ENCODE results near the gene SHPK.

The SHPK gene

DNA sequence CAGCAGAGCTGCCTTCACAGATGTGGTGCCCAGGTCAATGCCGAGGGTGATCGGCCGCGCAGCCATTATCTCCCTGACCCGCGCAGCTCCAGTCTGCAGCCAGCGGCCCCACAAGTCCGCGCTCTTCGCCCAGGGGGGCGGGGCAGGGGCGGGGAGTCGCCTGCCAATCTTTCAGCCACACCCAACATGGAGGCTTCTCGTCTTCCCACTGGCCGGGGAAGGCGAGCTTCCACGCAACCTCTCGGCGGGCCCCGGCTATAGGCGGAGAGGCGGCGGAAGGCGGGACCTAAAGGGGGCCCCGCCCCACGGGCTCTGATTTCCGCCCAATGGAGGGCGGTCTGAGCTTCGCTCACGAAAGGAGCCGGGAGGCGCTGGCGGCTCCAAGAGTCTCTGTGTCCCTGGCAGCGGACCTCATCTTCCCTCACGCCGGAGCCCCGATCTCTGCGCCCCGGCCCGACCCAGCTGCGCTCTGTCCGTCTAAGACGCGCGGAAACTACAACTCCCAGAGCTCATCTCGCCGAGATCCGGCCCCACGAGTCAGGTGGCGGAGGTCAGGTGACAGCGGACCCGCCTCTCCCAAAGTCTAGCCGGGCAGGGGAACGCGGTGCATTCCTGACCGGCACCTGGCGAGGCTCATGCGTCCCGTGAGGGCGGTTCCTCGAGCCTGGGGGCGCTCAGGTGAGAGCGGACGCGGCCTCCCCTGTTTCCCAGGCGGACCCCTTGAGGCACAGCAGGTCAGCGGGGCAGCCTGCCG lies at the start of gene SHPK, which contains the start of gene CTNS:
Gene SHPK (minus strand): TSS at position 97 of the 754 bp plus-strand sequence. CDS start 31 bp downstream, at position 66.
Gene CTNS (plus strand): TSS at position 607 of the 754 bp plus-strand sequence. CDS start 3,447 bp downstream, outside the sequence.
- peak; percentile 85 to 88 for DNase-seq (ENCODE audit: low read depth in 2 of 2)

DNA sequence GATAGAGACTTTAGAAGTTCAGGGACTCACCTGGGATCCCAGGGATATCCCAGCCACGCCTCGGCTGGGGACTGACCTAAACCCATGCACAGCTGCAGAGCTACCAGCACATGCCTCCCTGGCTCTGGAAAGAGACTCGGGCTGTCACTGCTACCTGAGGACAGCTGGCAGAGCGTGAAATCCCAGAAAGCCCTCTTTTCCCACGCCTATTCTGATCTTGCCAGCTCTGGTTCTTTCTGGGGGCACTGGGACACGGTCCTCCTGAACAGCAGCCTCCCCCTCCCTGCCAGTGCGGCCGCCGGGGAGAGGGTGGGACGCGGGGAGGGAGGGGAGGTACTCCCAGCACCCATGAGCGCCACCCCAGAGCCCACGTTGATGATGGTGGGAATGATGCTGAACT lies 49.1 kb upstream of the SHPK start:
- DNase-seq (ENCODE audit: low read depth in 2 of 2): no peak

- DNase-seq (ENCODE audit: low read depth in 2 of 2): no peak
Observed at GRCh38 chr17:3683054-3683511, 47.0 kb upstream of the SHPK start.

DNA sequence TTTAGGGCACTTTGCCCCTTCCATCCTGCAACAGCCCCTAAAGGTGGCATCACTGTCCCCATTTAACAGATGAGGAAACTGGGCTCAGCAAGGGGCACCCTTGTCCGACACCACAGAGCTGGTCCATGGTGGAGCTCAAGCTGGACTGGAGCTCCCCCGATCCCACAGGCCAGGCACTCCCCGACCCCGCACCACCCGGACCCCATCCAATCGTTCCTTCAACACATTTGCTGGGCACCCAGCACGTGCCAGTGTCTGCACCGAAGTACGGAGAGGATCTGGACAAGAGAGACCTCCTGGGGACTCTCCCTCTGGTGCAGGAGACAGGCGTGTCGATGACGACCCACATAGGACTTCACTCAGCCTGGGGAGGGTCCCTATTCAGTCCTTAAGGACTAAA lies 46.0 kb upstream of the SHPK start:
- no peak for DNase-seq (ENCODE audit: low read depth in 2 of 2)

- no peak for DNase-seq (ENCODE audit: low read depth in 2 of 2)
Observed at GRCh38 chr17:3681565-3681964, 45.5 kb upstream of the SHPK start.

- no peak for DNase-seq (ENCODE audit: low read depth in 2 of 2)
Observed at GRCh38 chr17:3681057-3681456, 45.0 kb upstream of the SHPK start.

GRCh38 chr17:3679531-3680126 lies 43.6 kb upstream of the SHPK start:
- no peak for DNase-seq (ENCODE audit: low read depth in 2 of 2)

GRCh38 chr17:3678821-3679530 lies 42.9 kb upstream of the SHPK start:
- DNase-seq (ENCODE audit: low read depth in 2 of 2): no peak

DNA sequence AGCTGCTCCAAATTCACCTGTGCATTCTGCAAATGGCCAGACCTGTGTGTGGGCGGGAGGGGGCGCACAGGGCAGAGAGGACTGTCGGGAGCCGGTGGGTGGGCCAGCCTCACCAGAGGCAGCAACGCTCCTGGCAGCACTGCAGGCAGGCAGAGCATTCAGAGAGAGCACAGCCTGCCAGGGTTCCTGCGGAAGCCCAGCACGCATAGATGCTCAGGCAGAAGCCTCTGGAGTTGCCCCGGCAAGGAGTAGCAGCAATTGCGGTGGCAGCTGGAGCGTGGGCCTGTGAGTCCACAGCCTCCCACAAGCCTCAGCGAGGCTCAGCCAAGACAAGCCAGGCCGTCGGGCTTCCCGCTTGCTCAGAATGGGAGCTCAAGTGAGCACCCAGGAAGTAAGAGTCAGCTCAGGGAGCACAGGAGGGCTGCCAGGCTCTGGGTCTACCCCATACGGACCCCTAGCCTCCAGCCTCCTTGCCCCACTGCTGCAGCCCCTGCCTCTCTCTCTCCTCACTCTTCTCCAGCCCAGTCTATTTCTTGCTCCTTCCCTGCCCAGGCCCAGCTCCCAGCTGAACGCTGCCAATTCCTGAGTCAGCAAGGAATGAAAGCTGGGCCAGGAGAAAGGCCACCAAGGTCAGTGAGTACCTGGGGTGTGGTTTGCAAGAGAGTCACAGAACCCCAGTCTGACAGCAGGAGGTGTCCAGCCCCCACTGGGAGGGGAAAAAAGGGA lies 42.2 kb upstream of the SHPK start:
- no peak for DNase-seq (ENCODE audit: low read depth in 2 of 2)

GRCh38 chr17:3675886-3676285 lies 39.8 kb upstream of the SHPK start:
- DNase-seq (ENCODE audit: low read depth in 2 of 2): no peak

DNA sequence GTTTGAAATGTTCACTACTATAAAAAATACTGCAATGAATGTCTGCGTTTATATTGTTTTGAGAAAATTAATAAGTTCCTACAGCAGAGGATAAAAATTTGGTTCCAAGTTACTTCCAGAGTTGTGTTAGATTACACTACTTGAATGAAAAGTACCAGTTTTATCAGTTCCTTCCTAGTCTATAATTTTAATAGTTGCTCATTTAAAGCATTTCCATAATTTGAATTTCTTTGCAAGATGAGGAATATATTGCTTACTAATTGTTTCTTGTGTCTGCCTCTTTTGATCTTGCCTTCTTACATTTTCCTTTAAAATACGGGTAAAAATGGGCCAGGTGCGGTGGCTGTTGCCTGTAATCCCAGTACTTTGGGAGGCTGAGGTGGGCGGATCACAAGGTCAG lies 36.5 kb upstream of the SHPK start:
- DNase-seq (ENCODE audit: low read depth in 2 of 2): no peak

DNA sequence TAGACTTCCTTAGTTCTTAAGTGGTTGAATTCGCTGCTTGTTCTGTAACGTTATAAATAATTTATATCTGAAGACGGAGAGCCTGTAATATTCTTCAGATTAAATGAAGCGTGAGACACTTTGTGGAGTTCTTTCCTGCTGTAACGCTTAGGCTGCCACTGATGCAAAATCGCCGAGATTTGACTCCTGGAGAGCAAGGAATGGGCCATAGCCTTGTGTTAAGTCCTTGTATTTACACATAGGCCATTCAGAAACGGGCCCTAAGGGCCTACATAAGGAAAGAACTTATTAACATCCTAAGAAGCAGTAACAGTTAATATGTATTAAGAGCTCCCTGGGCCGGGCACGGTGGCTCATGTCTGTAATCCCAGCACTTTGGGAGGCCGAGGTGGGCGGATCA lies 33.5 kb upstream of the SHPK start:
- no peak for DNase-seq (ENCODE audit: low read depth in 2 of 2)

DNA sequence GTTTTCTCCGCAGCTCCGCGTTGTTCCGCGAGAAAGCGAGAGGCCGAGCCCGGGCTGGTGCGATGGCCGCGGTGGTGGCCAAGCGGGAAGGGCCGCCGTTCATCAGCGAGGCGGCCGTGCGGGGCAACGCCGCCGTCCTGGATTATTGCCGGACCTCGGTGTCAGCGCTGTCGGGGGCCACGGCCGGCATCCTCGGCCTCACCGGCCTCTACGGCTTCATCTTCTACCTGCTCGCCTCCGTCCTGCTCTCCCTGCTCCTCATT lies 33.0 kb upstream of the SHPK start:
- no peak for DNase-seq (ENCODE audit: low read depth in 2 of 2)

- DNase-seq (ENCODE audit: low read depth in 2 of 2): peak; percentile 99 to 100
Observed at GRCh38 chr17:3668279-3669084, 32.4 kb upstream of the SHPK start, which contains the start of the genes EMC6 and TAX1BP3. Gene EMC6 (plus strand): TSS chr17:3668812. CDS start chr17:3669147, 335 bp downstream. Gene TAX1BP3 (minus strand): TSS chr17:3668578. CDS start chr17:3668526, 52 bp downstream.

DNA sequence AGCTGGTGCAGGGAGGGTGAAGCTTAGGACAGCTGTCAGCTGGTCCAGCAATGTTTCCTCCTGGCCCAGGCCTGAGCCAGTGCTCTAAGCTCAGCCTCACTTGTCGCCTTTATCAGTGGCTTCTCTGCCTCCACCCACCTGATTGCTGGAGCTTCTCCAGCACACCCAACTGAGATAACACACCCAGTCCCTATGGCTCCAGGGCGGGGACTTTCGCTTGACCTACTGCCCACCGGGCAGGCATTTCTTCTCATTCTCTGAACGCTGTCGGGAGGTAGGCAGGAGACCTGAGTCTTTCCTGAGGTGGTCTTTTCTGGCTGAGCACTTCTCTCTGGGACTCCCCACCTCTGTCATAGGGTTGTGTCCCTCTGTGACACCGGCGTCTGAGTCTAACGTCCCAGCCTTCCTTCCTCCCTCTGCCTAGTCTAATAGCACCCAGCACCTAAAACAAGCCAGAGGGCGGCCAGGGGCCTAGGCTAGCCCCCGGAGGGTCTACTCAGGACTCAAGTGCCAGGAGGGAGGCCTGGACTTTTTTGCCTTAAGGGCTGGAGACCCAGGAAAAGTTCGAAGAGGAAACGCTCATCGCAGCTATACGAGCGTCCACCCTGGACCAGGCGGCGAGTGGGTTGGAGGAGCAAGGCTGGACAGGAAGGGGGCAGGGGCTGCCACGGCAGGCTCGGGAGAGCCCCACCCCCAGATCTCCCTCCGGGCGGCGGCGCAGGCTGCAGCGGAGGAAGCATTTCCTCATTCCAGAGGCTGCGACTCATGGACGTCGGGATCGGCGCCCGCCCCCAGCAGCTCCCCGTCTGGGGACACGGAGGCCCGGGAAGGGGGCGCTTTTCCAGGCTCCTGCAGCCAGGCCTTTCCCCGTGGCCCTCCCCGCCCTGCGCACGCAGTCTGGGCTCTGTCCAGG lies 31.6 kb upstream of the SHPK start:
- no peak for DNase-seq (ENCODE audit: low read depth in 2 of 2)

DNA sequence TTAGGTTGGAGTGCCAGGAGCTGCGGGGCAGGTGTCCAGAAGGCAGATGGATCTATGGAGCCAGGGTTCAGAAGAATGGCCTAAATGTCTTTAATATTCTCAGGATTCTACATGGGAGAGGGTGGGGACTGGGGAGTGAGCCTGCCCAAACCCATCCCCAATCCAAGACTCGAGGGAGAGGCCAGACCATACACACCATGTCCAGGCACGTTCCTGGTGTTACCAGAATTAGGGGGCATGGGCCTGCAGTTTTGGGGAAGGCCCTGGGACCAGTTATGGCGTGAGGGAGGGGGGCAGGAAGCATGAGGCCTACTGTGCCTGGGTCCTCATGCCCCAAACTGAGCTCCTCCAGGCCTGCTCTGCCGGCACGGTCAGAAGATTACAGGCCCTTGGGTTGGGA lies 30.5 kb upstream of the SHPK start:
- no peak for DNase-seq (ENCODE audit: low read depth in 2 of 2)

DNA sequence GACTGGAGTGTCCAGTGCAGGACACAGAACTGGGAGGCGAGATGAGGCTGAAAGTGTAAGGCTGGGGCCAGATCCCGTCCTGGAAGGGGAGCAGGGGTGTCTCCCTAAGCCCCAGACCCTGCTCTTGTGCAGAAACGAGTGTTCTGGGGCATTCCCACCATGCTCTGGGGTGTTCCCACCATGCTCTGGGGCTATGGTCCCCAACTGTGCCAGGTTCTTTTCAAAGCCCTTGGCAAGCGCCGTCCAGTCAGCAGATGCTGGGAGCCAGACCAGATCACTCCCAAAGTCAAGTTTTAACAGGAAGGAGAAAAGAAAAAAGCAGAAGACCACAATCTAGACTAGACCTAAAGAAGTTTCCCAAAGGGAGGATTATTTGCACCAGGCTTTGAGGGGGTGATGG lies 29.8 kb upstream of the SHPK start:
- no peak for DNase-seq (ENCODE audit: low read depth in 2 of 2)

DNA sequence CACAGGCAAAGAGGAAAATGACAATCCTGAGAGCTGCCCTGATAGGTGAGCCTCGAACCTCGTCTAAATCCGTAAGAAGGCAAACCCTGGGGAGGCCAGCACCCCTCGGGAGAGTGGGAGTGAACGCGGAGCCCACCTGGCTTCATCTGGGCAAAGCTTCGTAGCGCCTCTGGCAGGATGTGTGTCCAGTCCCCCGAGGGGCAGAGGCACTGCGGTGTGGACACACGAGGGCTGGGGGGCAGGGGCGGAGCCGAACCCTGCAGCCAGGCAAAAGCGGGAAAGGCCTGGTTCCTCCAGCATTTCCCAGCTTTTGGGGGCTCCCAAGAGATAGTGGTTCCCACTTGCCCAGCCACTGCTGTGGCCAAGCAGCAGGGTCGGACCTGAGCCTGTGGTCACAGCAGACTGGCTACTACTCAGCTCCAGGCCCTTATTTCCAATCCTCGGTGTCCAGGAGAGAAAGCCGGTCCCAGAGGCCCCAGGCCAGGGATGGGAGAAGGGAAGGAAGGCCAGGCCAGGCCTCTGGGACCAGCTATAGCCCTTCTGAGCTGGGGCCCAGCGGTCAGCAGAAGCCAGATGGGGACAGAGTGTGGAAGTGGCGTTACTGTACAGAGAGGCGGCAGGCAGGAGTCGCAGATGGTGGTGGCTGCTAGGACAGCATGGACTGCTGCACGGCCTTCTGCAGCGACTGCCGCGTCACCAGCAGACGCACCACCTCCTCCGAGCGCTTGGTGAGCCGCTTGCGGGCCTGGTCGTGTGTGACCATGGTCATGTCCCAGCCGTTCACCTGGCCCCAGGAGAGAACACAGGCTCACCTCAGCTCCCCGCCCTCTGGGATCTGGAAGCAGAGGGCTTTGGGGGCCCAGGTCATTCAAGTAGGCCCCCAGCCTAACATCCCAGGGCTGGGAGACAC lies 27.3 kb upstream of the SHPK start:
- DNase-seq (ENCODE audit: low read depth in 2 of 2): no peak

DNA sequence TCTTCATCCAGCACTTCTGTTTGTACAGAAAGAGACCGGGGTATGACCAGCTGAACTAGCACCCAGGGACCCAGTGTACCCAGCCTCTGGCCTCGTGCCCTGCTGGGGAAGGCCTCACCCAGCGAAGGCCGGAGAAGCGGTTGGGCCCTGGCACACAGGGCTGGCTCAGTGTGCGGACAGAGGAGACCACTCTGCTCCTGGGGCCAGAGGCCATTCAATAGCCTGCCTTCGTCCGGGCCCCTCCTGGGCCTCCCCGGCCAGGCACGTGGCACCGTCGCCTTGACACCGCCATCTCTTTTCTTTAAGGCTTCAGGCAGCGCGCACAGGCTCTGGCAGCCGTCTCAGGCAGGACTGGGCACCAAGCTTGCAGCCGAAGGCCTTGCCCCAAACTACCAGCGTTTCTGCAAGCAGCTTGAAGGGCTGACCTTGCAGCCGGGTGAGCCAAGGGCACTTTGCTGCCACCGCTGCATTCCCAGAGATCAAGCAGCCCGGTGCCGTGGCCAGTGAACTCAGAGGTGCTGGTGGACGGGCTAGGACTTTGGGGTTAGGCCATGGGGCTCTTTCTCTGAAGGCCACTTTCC lies 24.4 kb upstream of the SHPK start:
- DNase-seq (ENCODE audit: low read depth in 2 of 2): no peak

Data from stimulated activated CD8-positive, alpha-beta memory T cell treated with anti-CD3 and anti-CD28 coated beads, Interleukin-7, amount 100 ng/mL, for 1 hour (primary cell).